Activated naive CD8-positive, alpha-beta T cell (primary cell): ENCODE data around the gene CGGBP1.
A peak's percentile ranks its signal among the peaks of the same experiment; 100 is the strongest.

Experiments used
- H3K27ac Mint-ChIP-seq: one replicate; pipeline ENCODE4 v1.8.0; 2021; ENCODE audit warnings: mixed read lengths
- H3K27me3 Mint-ChIP-seq: one replicate; pipeline ENCODE4 v1.8.0; 2021; ENCODE audit warnings: mixed read lengths
- H3K36me3 Mint-ChIP-seq: one replicate; pipeline ENCODE4 v1.8.0; 2021; ENCODE audit warnings: mixed read lengths
- H3K4me1 Mint-ChIP-seq: one replicate; pipeline ENCODE4 v1.8.0; 2021; ENCODE audit warnings: low read depth, mixed read lengths
- H3K4me3 Mint-ChIP-seq: one replicate; pipeline ENCODE4 v1.8.0; 2021; ENCODE audit warnings: mild to moderate bottlenecking, mixed read lengths
- H3K9me3 Mint-ChIP-seq: one replicate; pipeline ENCODE4 v1.8.0; 2021; ENCODE audit warnings: low read depth, mixed read lengths

CGGBP1 gene

GRCh38 chr3:88057630-88058305, 1.0 kb downstream of the CGGBP1 start:
- peaks cover 20% of the 10 kb centered on the region for H3K36me3 Mint-ChIP-seq
- H3K27ac Mint-ChIP-seq = peak overlapping the region; percentile 93
- H3K4me1 Mint-ChIP-seq = peaks cover 64% of the 10 kb centered on the region
- H3K4me3 Mint-ChIP-seq = peak overlapping the region; percentile 99
- no peaks in the 10 kb centered on the region for H3K9me3 Mint-ChIP-seq
- no peaks in the 10 kb centered on the region for H3K27me3 Mint-ChIP-seq

DNA sequence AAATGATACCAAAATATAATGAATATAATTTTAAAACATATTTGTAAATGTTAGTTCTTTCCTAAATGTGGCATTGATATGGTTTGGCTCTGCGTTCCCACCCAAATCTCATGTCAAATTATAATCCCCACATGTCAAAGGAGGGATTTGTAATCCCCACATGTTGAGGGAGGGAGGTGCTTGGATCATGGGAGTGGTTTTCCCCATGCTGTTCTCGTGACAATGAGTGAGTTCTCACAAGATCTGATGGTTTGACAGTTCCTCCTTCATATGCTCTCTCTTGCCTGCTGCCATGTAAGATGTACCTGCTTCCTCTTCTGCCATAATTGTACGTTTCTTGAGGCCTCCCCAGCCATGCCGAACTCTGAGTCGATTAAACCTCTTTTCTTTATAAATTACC, 12.0 kb downstream of the CGGBP1 start:
- Mint-ChIP-seq H3K36me3 (no peaks in the 10 kb centered on the region), H3K27me3 (no peaks in the 10 kb centered on the region), H3K27ac (no peak overlapping the region), H3K4me3 (no peak overlapping the region), H3K9me3 (no peaks in the 10 kb centered on the region), H3K4me1 (peaks cover 10% of the 10 kb centered on the region)

- Mint-ChIP-seq H3K9me3 (no peaks in the 10 kb centered on the region), H3K4me3 (no peak overlapping the region), H3K27ac (no peak overlapping the region), H3K36me3 (no peaks in the 10 kb centered on the region), H3K27me3 (no peaks in the 10 kb centered on the region), H3K4me1 (peaks cover 10% of the 10 kb centered on the region)
These were observed 14.4 kb downstream of the CGGBP1 start for GRCh38 chr3:88044411-88044810.

DNA sequence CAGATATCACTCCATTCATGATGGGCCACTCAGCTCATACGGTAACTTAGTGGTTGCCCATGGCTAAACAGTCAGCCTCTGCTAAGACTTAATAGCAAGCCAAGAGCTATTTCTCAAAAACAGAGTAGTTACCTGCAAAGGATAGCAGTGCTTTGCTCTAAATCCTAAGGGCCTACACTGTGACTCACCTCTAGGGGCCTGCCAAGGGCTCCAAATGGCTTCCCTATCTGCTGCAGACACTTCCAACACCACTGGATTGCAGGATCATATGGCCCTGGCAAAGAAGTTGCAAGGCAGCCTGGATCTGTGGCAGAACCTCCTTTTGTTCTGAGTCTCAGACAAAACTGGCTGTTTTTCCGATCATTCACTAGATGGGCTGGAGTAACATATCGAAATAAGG, 17.8 kb downstream of the CGGBP1 start:
- peaks cover 4% of the 10 kb centered on the region for H3K4me1 Mint-ChIP-seq
- H3K9me3 Mint-ChIP-seq = no peaks in the 10 kb centered on the region
- no peak overlapping the region for H3K4me3 Mint-ChIP-seq
- peaks cover 4% of the 10 kb centered on the region for H3K27me3 Mint-ChIP-seq
- no peak overlapping the region for H3K27ac Mint-ChIP-seq
- no peaks in the 10 kb centered on the region for H3K36me3 Mint-ChIP-seq

GRCh38 chr3:88040529-88040928, 18.3 kb downstream of the CGGBP1 start:
- H3K27ac Mint-ChIP-seq = no peak overlapping the region
- H3K9me3 Mint-ChIP-seq = no peaks in the 10 kb centered on the region
- no peaks in the 10 kb centered on the region for H3K36me3 Mint-ChIP-seq
- peaks cover 4% of the 10 kb centered on the region for H3K27me3 Mint-ChIP-seq
- peaks cover 4% of the 10 kb centered on the region for H3K4me1 Mint-ChIP-seq
- H3K4me3 Mint-ChIP-seq = no peak overlapping the region

DNA sequence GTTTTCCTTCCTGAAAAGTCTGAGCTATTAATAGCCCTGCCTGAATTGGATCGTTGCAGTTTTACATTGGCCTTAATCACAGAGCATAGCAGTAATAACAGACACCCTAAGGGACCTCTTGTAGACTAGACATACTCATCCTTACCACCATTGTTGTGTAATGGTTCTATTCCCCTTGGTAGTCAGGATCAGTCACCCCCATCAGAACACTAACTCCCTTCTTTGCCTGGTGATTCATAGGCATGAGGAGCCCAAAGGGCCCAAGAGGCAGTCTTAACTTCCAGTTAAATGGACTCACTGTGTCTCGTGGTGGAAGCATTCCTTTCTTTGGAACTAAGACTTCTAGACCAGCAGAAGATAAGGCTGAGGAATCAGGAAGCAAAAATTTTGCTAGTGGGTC, 20.2 kb downstream of the CGGBP1 start:
- H3K4me1 Mint-ChIP-seq = peaks cover 9% of the 10 kb centered on the region
- H3K27ac Mint-ChIP-seq = no peak overlapping the region
- no peaks in the 10 kb centered on the region for H3K36me3 Mint-ChIP-seq
- H3K9me3 Mint-ChIP-seq = no peaks in the 10 kb centered on the region
- peaks cover 4% of the 10 kb centered on the region for H3K27me3 Mint-ChIP-seq
- no peak overlapping the region for H3K4me3 Mint-ChIP-seq

DNA sequence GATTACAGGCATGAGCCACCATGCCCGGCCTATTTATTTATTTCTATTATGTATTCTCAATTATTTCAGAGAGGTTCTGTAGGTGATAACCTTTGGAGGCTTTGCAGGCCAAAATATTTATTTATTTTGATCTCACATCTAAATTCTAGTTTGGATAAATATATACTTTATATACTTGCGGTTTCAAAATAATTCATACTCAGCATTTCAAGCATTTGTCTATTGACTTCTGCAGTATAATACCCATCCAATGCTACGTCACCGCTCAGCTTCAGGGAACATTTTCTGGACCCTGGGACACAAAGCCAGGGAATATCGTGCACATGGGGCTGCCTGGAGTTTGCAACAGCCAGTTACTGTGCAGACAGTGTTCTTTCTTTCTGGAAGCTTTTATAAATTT, 22.6 kb downstream of the CGGBP1 start:
- Mint-ChIP-seq H3K4me3 (no peak overlapping the region), H3K36me3 (no peaks in the 10 kb centered on the region), H3K27me3 (peaks cover 4% of the 10 kb centered on the region), H3K9me3 (no peaks in the 10 kb centered on the region), H3K4me1 (peaks cover 26% of the 10 kb centered on the region), H3K27ac (no peak overlapping the region)

DNA sequence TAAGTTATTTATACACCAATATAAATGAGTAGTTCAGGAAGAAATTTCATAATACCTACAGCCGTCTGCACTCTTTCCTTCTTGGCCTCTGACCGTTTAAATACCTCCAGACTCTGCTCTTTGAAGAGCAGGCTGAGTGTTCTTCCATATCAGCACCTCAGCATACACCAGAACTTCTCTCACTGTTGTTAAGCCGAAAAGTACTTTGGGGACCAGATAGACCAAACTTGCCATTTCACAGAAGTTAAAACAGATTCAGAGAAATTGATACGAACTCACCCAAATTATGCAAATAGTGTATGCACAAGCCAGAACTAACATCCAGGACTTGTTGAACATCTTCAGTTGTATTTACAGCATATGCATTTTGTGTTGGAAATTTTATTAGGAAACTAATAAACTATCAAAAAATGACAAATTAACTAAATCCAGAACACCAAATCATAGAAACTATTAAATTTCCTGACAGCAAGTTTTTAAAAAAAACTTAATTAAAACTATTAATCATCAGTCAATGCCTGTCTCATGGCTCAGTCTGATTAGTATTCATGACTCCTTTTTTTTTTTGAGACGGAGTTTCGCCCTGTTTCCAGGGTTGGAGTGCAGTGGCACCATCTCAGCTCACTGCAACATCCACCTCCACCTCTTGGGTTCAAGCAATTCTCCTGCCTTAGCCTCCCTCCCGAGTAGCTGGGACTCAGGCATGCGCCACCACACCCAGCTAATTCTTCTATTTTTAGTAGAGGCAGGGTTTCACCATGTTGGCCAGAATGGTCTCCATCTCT, 24.1 kb downstream of the CGGBP1 start:
- H3K9me3 Mint-ChIP-seq = no peaks in the 10 kb centered on the region
- no peak overlapping the region for H3K4me3 Mint-ChIP-seq
- no peak overlapping the region for H3K27ac Mint-ChIP-seq
- H3K36me3 Mint-ChIP-seq = no peaks in the 10 kb centered on the region
- peaks cover 35% of the 10 kb centered on the region for H3K4me1 Mint-ChIP-seq
- H3K27me3 Mint-ChIP-seq = peaks cover 4% of the 10 kb centered on the region

GRCh38 chr3:88033808-88034207, 25.0 kb downstream of the CGGBP1 start:
- no peak overlapping the region for H3K4me3 Mint-ChIP-seq
- peaks cover 4% of the 10 kb centered on the region for H3K27me3 Mint-ChIP-seq
- no peaks in the 10 kb centered on the region for H3K36me3 Mint-ChIP-seq
- H3K4me1 Mint-ChIP-seq = peaks cover 38% of the 10 kb centered on the region
- no peaks in the 10 kb centered on the region for H3K9me3 Mint-ChIP-seq
- no peak overlapping the region for H3K27ac Mint-ChIP-seq

GRCh38 chr3:88033079-88033478, 25.7 kb downstream of the CGGBP1 start:
- Mint-ChIP-seq H3K27me3 (peaks cover 4% of the 10 kb centered on the region), H3K27ac (peak overlapping the region; percentile 62), H3K9me3 (no peaks in the 10 kb centered on the region), H3K4me3 (no peak overlapping the region), H3K36me3 (no peaks in the 10 kb centered on the region), H3K4me1 (peaks cover 38% of the 10 kb centered on the region)

DNA sequence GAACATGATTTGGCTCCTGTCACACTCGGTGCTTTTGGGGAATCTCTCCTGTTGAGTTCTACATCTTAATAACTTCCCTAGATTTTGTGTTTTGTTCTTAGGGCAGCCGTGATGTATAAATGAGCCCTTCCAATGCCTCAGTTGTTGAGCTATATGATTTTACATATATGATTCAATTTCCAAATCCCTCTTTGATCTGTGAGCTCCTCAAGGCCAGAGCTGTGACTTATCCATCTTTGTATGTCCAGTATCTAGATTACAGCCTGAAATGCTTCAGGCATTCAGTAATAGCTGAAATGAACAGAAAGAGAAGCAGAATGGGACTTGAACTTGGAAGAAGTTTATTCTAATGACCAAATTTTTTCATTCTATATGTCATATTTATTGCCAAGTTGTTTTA, 26.6 kb downstream of the CGGBP1 start:
- H3K27me3 Mint-ChIP-seq = no peaks in the 10 kb centered on the region
- no peaks in the 10 kb centered on the region for H3K9me3 Mint-ChIP-seq
- peak overlapping the region; percentile 80 for H3K27ac Mint-ChIP-seq
- no peaks in the 10 kb centered on the region for H3K36me3 Mint-ChIP-seq
- peak overlapping the region; percentile 90 for H3K4me3 Mint-ChIP-seq
- peaks cover 38% of the 10 kb centered on the region for H3K4me1 Mint-ChIP-seq

DNA sequence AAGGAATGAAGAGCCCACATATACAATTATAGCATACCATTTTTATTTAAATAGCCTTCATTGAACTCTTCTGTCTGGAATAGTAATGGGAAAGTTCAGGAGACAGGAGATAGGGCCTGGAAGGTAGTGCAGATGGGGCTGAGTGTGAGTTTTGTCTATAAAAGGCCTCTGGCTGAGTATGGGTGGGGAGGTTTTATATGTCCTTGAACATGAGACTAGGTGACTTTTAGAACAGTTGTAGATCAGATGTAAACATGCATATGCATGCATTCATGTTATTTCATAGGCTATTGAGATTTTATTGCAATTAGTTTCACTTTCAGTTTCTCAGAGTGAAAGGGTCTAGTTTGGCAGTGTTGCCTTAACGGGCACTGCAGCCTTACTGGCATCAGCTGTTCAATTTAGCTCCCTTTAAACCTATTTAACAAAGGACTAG, 27.1 kb downstream of the CGGBP1 start:
- Mint-ChIP-seq H3K4me3 (peak overlapping the region; percentile 90), H3K27ac (peak overlapping the region; percentile 84)

GRCh38 chr3:88030210-88030609, 28.6 kb downstream of the CGGBP1 start:
- Mint-ChIP-seq H3K36me3 (no peaks in the 10 kb centered on the region), H3K27me3 (no peaks in the 10 kb centered on the region), H3K9me3 (no peaks in the 10 kb centered on the region), H3K27ac (no peak overlapping the region), H3K4me3 (peak overlapping the region; percentile 55), H3K4me1 (peaks cover 38% of the 10 kb centered on the region)

More for the DNA sequence above, 27.1 kb downstream of the CGGBP1 start:
- Mint-ChIP-seq H3K4me1 (peaks cover 38% of the 10 kb centered on the region), H3K27me3 (no peaks in the 10 kb centered on the region), H3K9me3 (no peaks in the 10 kb centered on the region), H3K36me3 (no peaks in the 10 kb centered on the region)

- no peaks in the 10 kb centered on the region for H3K27me3 Mint-ChIP-seq
- H3K27ac Mint-ChIP-seq = no peak overlapping the region
These were observed 29.9 kb downstream of the CGGBP1 start for GRCh38 chr3:88028876-88029275.

GRCh38 chr3:88025001-88025552, 33.7 kb downstream of the CGGBP1 start:
- no peaks in the 10 kb centered on the region for H3K27me3 Mint-ChIP-seq
- H3K4me3 Mint-ChIP-seq = no peak overlapping the region
- no peaks in the 10 kb centered on the region for H3K36me3 Mint-ChIP-seq
- peaks cover 7% of the 10 kb centered on the region for H3K4me1 Mint-ChIP-seq
- no peak overlapping the region for H3K27ac Mint-ChIP-seq
- no peaks in the 10 kb centered on the region for H3K9me3 Mint-ChIP-seq

More at GRCh38 chr3:88028876-88029275, 29.9 kb downstream of the CGGBP1 start:
- Mint-ChIP-seq H3K9me3 (no peaks in the 10 kb centered on the region), H3K36me3 (no peaks in the 10 kb centered on the region), H3K4me1 (peaks cover 32% of the 10 kb centered on the region), H3K4me3 (no peak overlapping the region)
